B cell (primary cell): ENCODE data around the gene CORO2A.

Source experiments
- CTCF ChIP-seq: fragments of 200-600 bp; IDR thresholded peaks from one replicate; pipeline ENCODE4 v1.8.0; 2022; ENCODE audit warnings: antibody characterized with exemption, mild to moderate bottlenecking
- EZH2 ChIP-seq: IDR thresholded peaks from 2 replicates; pipeline ENCODE4 v1.6.1; 2012; ENCODE audit warnings: borderline replicate concordance, low read depth, mild to moderate bottlenecking, moderate library complexity, low read length; ENCODE audit not compliant: insufficient read depth, poor library complexity, severe bottlenecking

DNA sequence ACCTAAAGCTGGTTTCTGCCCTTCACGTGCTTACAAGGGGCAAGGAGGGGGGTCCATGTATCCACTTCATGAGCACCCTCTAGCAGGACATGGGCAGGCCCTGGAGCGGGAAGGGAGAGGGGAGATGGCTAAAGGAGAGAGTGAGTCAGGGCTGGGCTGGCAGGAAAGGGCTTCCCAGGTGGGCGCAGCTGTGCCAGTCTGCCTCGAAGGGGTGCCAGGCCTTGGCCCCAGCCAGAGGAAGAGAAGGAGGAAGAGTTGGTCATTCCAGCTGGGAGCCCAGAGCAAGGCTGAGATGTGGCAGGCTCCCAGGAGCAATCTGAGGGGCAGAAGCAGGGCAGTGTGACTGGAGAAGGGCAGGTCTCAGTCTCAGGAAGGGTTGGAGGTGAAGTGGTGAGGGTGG lies 98.1 kb downstream of the CORO2A start:
- no peak for TF ChIP-seq CTCF
- TF ChIP-seq EZH2, result no peak
